Smooth muscle cell (in vitro differentiated cells): Measurements from ENCODE around the gene TMPRSS3. TPM values are rescaled to one million over a fixed set of nuclear protein-coding genes. Genes with fewer than 3 reads are reported as not detected.

Source experiments
- DNase-seq: peaks from one replicate; lab custom pipeline; 2025; ENCODE audit not compliant: unreplicated experiment; lab: John Stamatoyannopoulos, UW
- H2AFZ ChIP-seq: fragments of 200-600 bp; sonication (generic); 2 replicates; pipeline ENCODE4 v1.6.0; 2016; ENCODE audit warnings: antibody characterized with exemption, low read depth, mild to moderate bottlenecking
- H3F3A ChIP-seq: fragments of 200-600 bp; sonication (generic); 2 replicates; pipeline ENCODE4 v1.6.0; 2017; ENCODE audit warnings: antibody characterized with exemption, low read depth
- H3K27ac ChIP-seq: fragments of 200-600 bp; sonication (generic); 2 replicates; pipeline ENCODE4 v1.5.1; 2016; ENCODE audit warnings: low read depth, mild to moderate bottlenecking
- H3K27me3 ChIP-seq: fragments of 200-600 bp; sonication (generic); 2 replicates; pipeline ENCODE4 v1.6.1; 2016; ENCODE audit warnings: low read depth, mild to moderate bottlenecking
- H3K36me3 ChIP-seq: fragments of 200-600 bp; sonication (generic); 2 replicates; pipeline ENCODE4 v1.5.1; 2016; ENCODE audit warnings: low read depth
- H3K4me1 ChIP-seq: fragments of 200-600 bp; sonication (generic); 2 replicates; pipeline ENCODE4 v1.5.1; 2016; ENCODE audit warnings: low read depth
- H3K4me2 ChIP-seq: fragments of 200-600 bp; sonication (generic); 2 replicates; pipeline ENCODE4 v1.6.0; 2016; ENCODE audit warnings: mild to moderate bottlenecking
- H3K4me3 ChIP-seq: fragments of 200-600 bp; sonication (generic); 2 replicates; pipeline ENCODE4 v1.5.1; 2016; ENCODE audit warnings: mild to moderate bottlenecking
- H3K79me2 ChIP-seq: fragments of 200-600 bp; sonication (generic); 2 replicates; pipeline ENCODE4 v1.6.0; 2016; ENCODE audit warnings: low read depth, mild to moderate bottlenecking
- H3K9ac ChIP-seq: fragments of 200-600 bp; sonication (generic); 2 replicates; pipeline ENCODE4 v1.6.0; 2016; ENCODE audit warnings: low read depth
- H3K9me3 ChIP-seq: fragments of 200-600 bp; sonication (generic); replicated peaks from 2 replicates; pipeline ENCODE4 v1.5.1; 2016; ENCODE audit warnings: low read depth
- H4K20me1 ChIP-seq: fragments of 200-600 bp; sonication (generic); 2 replicates; pipeline ENCODE4 v1.6.0; 2016; ENCODE audit warnings: low read depth
- CTCF ChIP-seq: fragments of 200-600 bp; sonication (generic); IDR thresholded peaks from 2 replicates; pipeline ENCODE4 v1.5.1; 2017; ENCODE audit warnings: borderline replicate concordance, mild to moderate bottlenecking, antibody characterized with exemption; ENCODE audit not compliant: insufficient read depth, poor library complexity, severe bottlenecking
- WGBS: methylation state at CpG from one replicate; pipeline ENCODE4 v1.1.7; 2016; ENCODE audit warnings: low lambda C conversion rate; 5-methylcytosine and 5-hydroxymethylcytosine counted together
- polyA plus RNA-seq: library from polyadenylated mRNA; unstranded; fragments of >200 nt; fragmentation: Nextera tagmentation; extraction: Ambion mirVana; gene quantifications from 2 replicates; pipeline ENCODE4 v1.2.1, GENCODE V29; 2016
- total RNA-seq: library from RNA; depleted of rRNA; stranded (reverse); fragments of >200 nt; gene quantifications from 2 replicates; pipeline ENCODE4 v1.2.3, GENCODE V29; 2014

The TMPRSS3 gene
- total and polyA plus RNA-seq, 2 experiments from 2014 or later: not detected

GRCh38 chr21:42443876-42444744, 48.3 kb upstream of the TMPRSS3 start:
- H3K4me3 ChIP-seq: no peak overlapping the region
- H3F3A ChIP-seq: no peaks in the 10 kb centered on the region
- H3K4me1 ChIP-seq: no peaks in the 10 kb centered on the region
- H4K20me1 ChIP-seq: no peaks in the 10 kb centered on the region
- H3K9me3 ChIP-seq: no peaks in the 10 kb centered on the region
- no peaks in the 10 kb centered on the region for H3K36me3 ChIP-seq
- H3K4me2 ChIP-seq: no peak overlapping the region
- no peak overlapping the region for H3K27ac ChIP-seq
- H3K27me3 ChIP-seq: peaks cover 7% of the 10 kb centered on the region
- H2AFZ ChIP-seq: no peak overlapping the region
- no peak for DNase-seq
- WGBS: 90% methylated on average over 34 of the region's 34 CpGs
- no peak overlapping the region for H3K9ac ChIP-seq
- TF ChIP-seq CTCF: no peak
- no peaks in the 10 kb centered on the region for H3K79me2 ChIP-seq

GRCh38 chr21:42443181-42443785, 47.4 kb upstream of the TMPRSS3 start:
- H3K27ac ChIP-seq: no peak overlapping the region
- no peak for DNase-seq
- no peaks in the 10 kb centered on the region for H3K9me3 ChIP-seq
- no peak overlapping the region for H3K9ac ChIP-seq
- H3K4me3 ChIP-seq: no peak overlapping the region
- H3K79me2 ChIP-seq: no peaks in the 10 kb centered on the region
- H3K4me1 ChIP-seq: no peaks in the 10 kb centered on the region
- H3K27me3 ChIP-seq: peaks cover 7% of the 10 kb centered on the region
- no peak overlapping the region for H3K4me2 ChIP-seq
- no peak for TF ChIP-seq CTCF
- WGBS: 93% methylated on average over 14 of the region's 15 CpGs
- H4K20me1 ChIP-seq: no peaks in the 10 kb centered on the region
- no peak overlapping the region for H2AFZ ChIP-seq
- H3F3A ChIP-seq: no peaks in the 10 kb centered on the region
- no peaks in the 10 kb centered on the region for H3K36me3 ChIP-seq

GRCh38 chr21:42441963-42442362, 46.1 kb upstream of the TMPRSS3 start:
- 87% methylated on average over 6 of the region's 6 CpGs for WGBS

More at GRCh38 chr21:42441963-42442362, 46.1 kb upstream of the TMPRSS3 start:
- Histone ChIP-seq H3K27ac (no peak overlapping the region), H3K79me2 (no peaks in the 10 kb centered on the region), H3F3A (no peaks in the 10 kb centered on the region), H2AFZ (no peak overlapping the region), H4K20me1 (no peaks in the 10 kb centered on the region), H3K36me3 (no peaks in the 10 kb centered on the region), H3K9me3 (no peaks in the 10 kb centered on the region), H3K27me3 (peaks cover 7% of the 10 kb centered on the region), H3K4me1 (no peaks in the 10 kb centered on the region), H3K4me2 (no peak overlapping the region), H3K9ac (no peak overlapping the region), H3K4me3 (no peak overlapping the region)
- no peak for DNase-seq
- no peak for TF ChIP-seq CTCF
